K562 (cell line): ENCODE data around the gene SMG6. TPM values are rescaled to one million over a fixed set of nuclear protein-coding genes. Genes with fewer than 3 reads are reported as not detected.

Experiments used
- ATAC-seq: fragments of 200-7000 bp; cut with Tn5 transposase; 3 replicates; pipeline ENCODE4 v1.9.1; 2020; ENCODE audit warnings: moderate library complexity
- BruUV-seq: library from RNA; stranded (reverse); fragments of 400-500 nt; replicated peaks from 2 replicates; lab custom pipeline; 2021; lab: Mats Ljungman, UMichigan
- CTCF ChIA-PET: fragments of 300-600 bp; formaldehyde crosslinking; extraction: SDS; loops from one replicate; lab custom pipeline; 2021; ENCODE audit warnings: low intra/inter-chr PET ratio; lab: Yijun Ruan, JAX
- POLR2A ChIA-PET: fragments of 300-600, 350-650 bp; sonication (Branson Sonifier 250); formaldehyde crosslinking; extraction: SDS; loops from one replicate; lab custom pipeline; 2021; ENCODE audit warnings: antibody characterized with exemption, inconsistent platforms; lab: Yijun Ruan, JAX
- DNase-seq, 4 experiments: peaks; one replicate each; pipeline versions ENCODE4 v3.0.0 to v3.0.0-alpha.2; 2011 to 2018; ENCODE audit warnings: low spot score in 3 of 4, mixed read lengths in 3 of 4; ENCODE audit errors: extremely low read depth in 1 of 4
- FAIRE-seq: peaks from 2 replicates; lab custom pipeline; 2011; peaks lifted over from hg19 to GRCh38; lab: Jason Lieb, UNC
- H2AFZ ChIP-seq: 2 replicates; pipeline ENCODE4 v1.6.0; 2011; ENCODE audit warnings: low read depth, low read length, control low read depth, inconsistent platforms
- H3K27ac ChIP-seq: fragments of 200-600 bp; 3 replicates; pipeline ENCODE4 v1.8.0; 2011; ENCODE audit warnings: low read depth, mild to moderate bottlenecking, control low read depth, inconsistent platforms, low read length, moderate library complexity, mixed read lengths; ENCODE audit errors: extremely low read depth
- H3K27me3 ChIP-seq, 2 experiments: fragments of 300-600 bp in 1 of 2; 2 replicates in 1 of 2; 3 replicates in 1 of 2; pipeline versions ENCODE4 v1.6.0 to v1.8.0; 2011; ENCODE audit warnings: inconsistent platforms in 2 of 2, low read length in 2 of 2, mild to moderate bottlenecking in 1 of 2, mixed read lengths in 1 of 2, moderate library complexity in 1 of 2; ENCODE audit not compliant: control insufficient read depth in 2 of 2, insufficient read depth in 2 of 2
- H3K36me3 ChIP-seq: fragments of 300-600 bp; 3 replicates; pipeline ENCODE4 v1.8.0; 2011; ENCODE audit warnings: mild to moderate bottlenecking, low read length, inconsistent platforms; ENCODE audit not compliant: control insufficient read depth, insufficient read depth
- H3K4me1 ChIP-seq, 2 experiments: fragments of 200-600 bp in 1 of 2; replicated peaks in 1 of 2; 2 replicates in 1 of 2; 3 replicates in 1 of 2; pipeline versions ENCODE4 v1.5.1 to v1.8.0; 2011; ENCODE audit warnings: inconsistent platforms in 2 of 2, low read length in 2 of 2, mild to moderate bottlenecking in 1 of 2, mixed read lengths in 1 of 2, moderate library complexity in 1 of 2; ENCODE audit not compliant: control insufficient read depth in 2 of 2, insufficient read depth in 2 of 2
- H3K4me2 ChIP-seq: 2 replicates; pipeline ENCODE4 v1.6.1; 2011; ENCODE audit warnings: low read length, control low read depth, inconsistent platforms, mixed read lengths; ENCODE audit not compliant: insufficient read depth
- H3K4me3 ChIP-seq: fragments of 200-600 bp; sonication (generic), shearing (Covaris generic); 2 replicates; pipeline ENCODE4 v1.5.1; 2016; ENCODE audit warnings: control low read depth, inconsistent platforms
- H3K79me2 ChIP-seq: fragments of 200-600 bp; 3 replicates; pipeline ENCODE4 v1.8.0; 2011; ENCODE audit warnings: low read length, inconsistent platforms; ENCODE audit not compliant: control insufficient read depth, insufficient read depth
- H3K9ac ChIP-seq, 2 experiments: 2 replicates each; pipeline versions ENCODE4 v1.6.0 to v1.6.1; 2011; ENCODE audit warnings: low read depth in 2 of 2, low read length in 2 of 2, control low read depth in 1 of 2, inconsistent platforms in 1 of 2, mild to moderate bottlenecking in 1 of 2, mixed read lengths in 1 of 2; ENCODE audit not compliant: insufficient read depth in 1 of 2
- H3K9me1 ChIP-seq: one replicate; pipeline ENCODE4 v1.6.0; 2011; ENCODE audit warnings: inconsistent platforms, mild to moderate bottlenecking, low read length, moderate library complexity; ENCODE audit not compliant: control insufficient read depth, insufficient read depth
- H3K9me3 ChIP-seq: replicated peaks from 2 replicates; pipeline ENCODE4 v1.5.1; 2011; ENCODE audit warnings: low read depth, low read length, inconsistent platforms; ENCODE audit not compliant: control insufficient read depth, insufficient read depth
- H4K20me1 ChIP-seq: replicated peaks from 2 replicates; pipeline ENCODE4 v1.6.1; 2011; ENCODE audit warnings: low read length, inconsistent platforms, mixed read lengths; ENCODE audit not compliant: control insufficient read depth, insufficient read depth
- ARID3A ChIP-seq: IDR thresholded peaks from 2 replicates; pipeline ENCODE4 v1.6.1; 2012; ENCODE audit warnings: low read depth, low read length, improper control_type of control experiment, borderline replicate concordance
- BMI1 ChIP-seq: fragments of 150-350 bp; IDR thresholded peaks from 2 replicates; pipeline ENCODE4 v1.6.1; 2014; ENCODE audit warnings: low read length
- GTF2B ChIP-seq: IDR thresholded peaks from 2 replicates; pipeline ENCODE4 v1.6.1; 2011; ENCODE audit not compliant: insufficient read length; ENCODE audit errors: extremely low read depth
- HES1 ChIP-seq: fragments of 450-650 bp; IDR thresholded peaks from 2 replicates; pipeline ENCODE4 v1.6.1; 2016; ENCODE audit warnings: low read depth, mild to moderate bottlenecking, moderate library complexity
- HNRNPK ChIP-seq: fragments of 200-400 bp; formaldehyde crosslinking; IDR thresholded peaks from one replicate; pipeline ENCODE4 v1.6.1; 2018; ENCODE audit warnings: mild to moderate bottlenecking, low read depth, low read length; ENCODE audit not compliant: poor library complexity, severe bottlenecking
- KHSRP ChIP-seq: fragments of 450-650 bp; IDR thresholded peaks from 2 replicates; pipeline ENCODE4 v1.6.1; 2017
- MAZ ChIP-seq, 2 experiments: fragments of 450-650 bp in 1 of 2; sonication (generic) in 1 of 2; formaldehyde crosslinking; IDR thresholded peaks in 1 of 2; conservative IDR thresholded peaks in 1 of 2; 2 replicates each; pipeline versions ENCODE4 v1.4.0 to v1.5.0; 2020; ENCODE audit warnings: mild to moderate bottlenecking in 1 of 2, missing genetic modification reagents in 1 of 2
- MITF ChIP-seq: IDR thresholded peaks from 2 replicates; pipeline ENCODE4 v1.6.1; 2014; ENCODE audit warnings: antibody characterized with exemption
- SMC3 ChIP-seq: conservative IDR thresholded peaks from 2 replicates; pipeline ENCODE4 v1.6.1; 2011; ENCODE audit warnings: low read depth, low read length, improper control_type of control experiment; ENCODE audit not compliant: insufficient read depth
- TEAD1 ChIP-seq, 2 experiments: fragments of 450-650 bp in 1 of 2; sonication (generic) in 1 of 2; formaldehyde crosslinking; IDR thresholded peaks; 2 replicates each; pipeline versions ENCODE4 v1.4.0 to v1.8.0; 2020 to 2022; ENCODE audit warnings: mild to moderate bottlenecking in 2 of 2, missing genetic modification reagents in 1 of 2
- ZFP30 ChIP-seq: fragments of 250-450 bp; sonication (Bioruptor Pico); IDR thresholded peaks from 2 replicates; pipeline ENCODE4 v1.8.0; 2022; ENCODE audit warnings: moderate library complexity, mild to moderate bottlenecking, inconsistent platforms, borderline replicate concordance
- ZNF140 ChIP-seq: fragments of 250-450 bp; sonication (Bioruptor Pico); IDR thresholded peaks from 2 replicates; pipeline ENCODE4 v1.8.0; 2021; ENCODE audit warnings: moderate library complexity, mild to moderate bottlenecking, inconsistent platforms
- ZNF224 ChIP-seq: sonication (generic); formaldehyde crosslinking; IDR thresholded peaks from 2 replicates; pipeline ENCODE4 v1.8.0; 2022; ENCODE audit warnings: mild to moderate bottlenecking, missing genetic modification reagents
- WGBS: fragments of 100-300 bp; shearing (Covaris generic); methylation state at CpG from one replicate; pipeline ENCODE4 v1.1.6; 2016; ENCODE audit warnings: low coverage, mixed read lengths; ENCODE audit not compliant: insufficient coverage; ENCODE audit errors: missing lambda C conversion rate; 5-methylcytosine and 5-hydroxymethylcytosine counted together
- in situ Hi-C: fragments of 300-500 bp; cut with MboI; formaldehyde crosslinking; loops from 4 replicates; pipeline ENCODE4 v1.15.0; 2018; ENCODE audit warnings: inconsistent platforms, mixed read lengths
- intact Hi-C: fragments of 100-400 bp; cut with micrococcal nuclease; formaldehyde crosslinking; loops from 2 replicates; pipeline ENCODE4 v1.14.2; 2022
- polyA plus RNA-seq, 8 experiments: library from polyadenylated mRNA; depleted of rRNA in 4 of 8; stranded (reverse) in 5 of 8; unstranded in 3 of 8; fragments of >200 nt; fragmentation: Nextera tagmentation in 2 of 8; fragmentation: Illumina TruSeq in 1 of 8; extraction: Ambion mirVana in 2 of 8; extraction: Trizol in 1 of 8; gene quantifications; 2 replicates each; pipeline versions ENCODE4 v1.2.1 to v1.2.3, GENCODE V29; 2011 to 2014; ENCODE audit warnings: inconsistent platforms in 1 of 8, missing spikeins in 1 of 8
- total RNA-seq, 7 experiments: library from RNA; depleted of rRNA in 6 of 7; stranded (reverse); fragments of >200 nt in 6 of 7; fragmentation: Illumina TruSeq in 2 of 7; extraction: Trizol in 2 of 7; gene quantifications; 2 replicates each; pipeline versions ENCODE4 v1.2.1 to v1.2.3, GENCODE V29; 2011 to 2021; ENCODE audit warnings: low replicate concordance in 1 of 7

SMG6 gene
- total and polyA plus RNA-seq, 9 of the 15 experiments (the other 6 are each of a cell fraction or from before 2014, with no cell fraction given): 0.44 to 13.9 (median 6.0) TPM

DNA sequence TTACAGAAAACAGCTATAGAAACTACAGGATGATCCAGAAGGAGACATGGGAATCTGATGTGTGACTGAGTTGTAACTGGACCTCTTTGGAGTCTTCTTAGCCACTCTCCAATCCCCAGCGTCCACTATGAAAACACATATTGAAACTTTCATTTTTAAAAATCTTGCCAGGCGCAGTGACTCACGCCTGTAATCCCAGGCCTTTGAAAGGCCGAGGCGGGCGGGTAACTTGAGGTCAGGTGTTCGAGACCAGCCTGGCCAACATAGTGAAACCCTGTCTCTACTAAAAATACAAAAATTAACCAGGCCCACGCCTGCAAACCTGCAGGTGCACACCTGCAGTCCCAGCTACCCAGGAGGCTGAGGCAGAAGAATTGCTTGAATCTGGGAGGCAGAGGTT lies 195.4 kb downstream of the SMG6 start:
- whole genome bisulfite sequencing: 89% methylated on average over 8 of the region's 8 CpGs
- H3K79me2 ChIP-seq: no peaks in the 10 kb centered on the region
- ChIA-PET POLR2A (no interaction called here), CTCF (no interaction called here)
- H3K4me3 ChIP-seq: no peak overlapping the region
- no peaks in the 10 kb centered on the region for H3K36me3 ChIP-seq
- no peak overlapping the region for H2AFZ ChIP-seq
- no peak for ATAC-seq
- no peaks in the 10 kb centered on the region for H3K9me3 ChIP-seq
- H3K9ac ChIP-seq: no peak overlapping the region
- FAIRE-seq: no peak
- no peak overlapping the region for H3K4me2 ChIP-seq
- no peaks in the 10 kb centered on the region for H4K20me1 ChIP-seq
- H3K27me3 ChIP-seq: no peaks in the 10 kb centered on the region
- H3K4me1 ChIP-seq: no peaks in the 10 kb centered on the region; a peak in 1 of 5 replicates
- H3K9me1 ChIP-seq: no peaks in the 10 kb centered on the region
- no TSS peak for BruUV-seq
- no peak for TF ChIP-seq GTF2B
- no peak for TF ChIP-seq TEAD1 (CRISPR knock-in tag; IDR thresholded peaks at IDR 0.05)
- no peak for TF ChIP-seq ZFP30 (CRISPR knock-in tag)
- no peak for TF ChIP-seq HES1
- no peak for TF ChIP-seq MITF
- no peak for TF ChIP-seq HNRNPK
- TF ChIP-seq BMI1: no peak
- TF ChIP-seq ZNF140 (CRISPR knock-in tag): no peak
- TF ChIP-seq ARID3A: no peak
- no peak for TF ChIP-seq ZNF224 (CRISPR knock-in tag)
- TF ChIP-seq SMC3: no peak
- TF ChIP-seq MAZ (CRISPR knock-in tag; conservative IDR thresholded peaks at IDR 0.05 in 1 of 2, IDR thresholded peaks at IDR 0.05 in 1 of 2): no peak
- no peak for TF ChIP-seq KHSRP
- TF ChIP-seq, all 486 proteins: peak for 0
- H3K27ac ChIP-seq: no peak overlapping the region
- intact Hi-C loops: no loop called here
- DNase-seq: no peak
- in situ Hi-C loops: no loop called here
